GM21786 (cell line): Measurements from ENCODE around the gene ATP2B2.

Experiments used
- ATAC-seq: cut with Tn5 transposase; IDR thresholded peaks from one replicate; pipeline ENCODE4 v1.9.1; 2021; ENCODE audit not compliant: unreplicated experiment

Gene ATP2B2

DNA sequence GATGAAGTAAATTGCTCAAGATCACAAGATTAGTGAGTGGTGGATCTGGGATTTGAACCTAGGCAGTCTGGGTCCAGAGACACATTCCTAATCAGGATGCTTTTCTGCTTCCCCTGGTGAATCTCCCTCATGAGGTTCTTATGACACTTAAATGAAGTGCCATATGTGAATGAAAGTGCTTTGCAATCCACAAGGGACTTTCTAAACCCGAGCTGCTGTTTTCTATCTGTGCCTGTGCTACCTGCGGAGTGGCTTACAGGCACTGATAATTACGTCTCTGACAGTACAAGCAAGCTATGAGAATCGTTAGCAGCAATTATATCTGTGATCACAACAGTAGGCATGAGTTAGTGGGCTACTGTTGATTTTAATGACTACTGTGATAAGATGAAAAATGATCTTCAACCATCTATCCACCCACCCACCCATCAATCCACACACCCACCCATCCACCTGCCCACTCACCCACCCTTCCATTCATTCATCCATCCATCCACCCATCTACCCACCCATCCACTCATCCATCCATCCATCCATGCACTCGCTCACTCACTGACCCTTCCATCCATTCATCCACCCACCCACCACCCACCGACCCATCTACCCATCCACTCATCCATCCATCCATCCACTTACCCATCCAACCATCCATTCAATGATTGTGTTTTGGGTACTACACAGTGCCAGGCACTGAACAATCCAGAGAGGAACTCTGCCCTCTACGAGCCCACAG lies 51.8 kb downstream of the ATP2B2 start:
- no peak for ATAC-seq

- no peak for ATAC-seq
These were observed 54.6 kb downstream of the ATP2B2 start for GRCh38 chr3:10450494-10451440.

DNA sequence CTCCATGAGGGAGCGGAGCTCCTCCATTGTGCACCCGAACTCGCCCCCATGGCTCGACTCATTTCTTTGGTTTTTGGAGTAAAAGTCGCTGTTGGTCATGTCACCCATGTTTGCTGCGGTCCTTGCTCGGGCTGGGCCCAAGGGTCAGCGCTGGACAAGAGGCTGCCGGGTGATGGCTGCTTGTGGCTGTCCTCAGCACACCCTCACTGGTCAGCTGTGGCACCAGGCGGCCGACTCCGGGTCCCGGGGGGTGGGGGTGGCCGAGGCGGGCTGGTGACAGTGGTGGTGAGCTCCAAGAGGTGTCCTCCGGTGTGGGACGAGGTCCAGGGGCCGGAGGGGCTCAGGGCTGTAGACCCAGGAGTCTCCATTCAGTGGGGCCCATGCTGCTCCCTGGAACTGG lies 56.0 kb downstream of the ATP2B2 start:
- ATAC-seq = no peak

GRCh38 chr3:10448544-10448943 lies 56.8 kb downstream of the ATP2B2 start:
- ATAC-seq = no peak

DNA sequence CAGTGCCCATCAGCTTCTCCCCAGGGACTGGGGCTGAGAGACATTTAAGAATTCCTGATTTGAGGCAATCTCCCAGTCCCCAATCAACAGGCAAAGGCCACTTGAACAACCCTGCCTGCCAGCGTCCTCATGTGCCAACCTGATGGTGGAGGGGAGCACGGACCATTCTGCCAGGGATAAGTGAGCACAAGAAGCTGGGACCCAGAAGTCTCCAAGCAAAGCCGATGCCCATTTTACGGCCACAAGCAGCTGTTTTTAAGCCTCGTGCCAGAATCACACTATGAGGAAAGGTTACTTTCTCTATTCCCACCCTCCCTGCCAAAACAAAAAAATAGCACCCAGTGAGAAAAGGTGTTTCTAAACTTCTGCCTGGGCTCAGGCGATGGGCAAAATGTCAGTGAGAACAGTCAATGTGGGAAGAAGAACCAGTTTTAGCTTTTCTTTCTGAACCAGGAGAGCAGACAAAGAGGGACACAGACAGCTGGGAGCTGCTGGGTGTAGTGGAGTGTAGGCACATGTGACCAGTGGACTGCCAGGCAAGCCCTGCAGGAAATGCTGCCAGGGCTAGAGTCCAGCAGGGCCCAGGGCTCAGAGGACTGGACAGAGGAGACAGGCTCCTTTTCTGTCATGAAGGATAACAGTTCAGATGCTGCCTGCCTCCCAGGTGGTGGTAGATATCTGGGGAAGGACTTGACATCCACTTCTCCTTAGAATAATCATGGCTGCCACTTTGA lies 57.7 kb downstream of the ATP2B2 start:
- ATAC-seq = no peak

GRCh38 chr3:10447110-10447509 lies 58.3 kb downstream of the ATP2B2 start:
- no peak for ATAC-seq

- no peak for ATAC-seq
These were observed 59.7 kb downstream of the ATP2B2 start for GRCh38 chr3:10445561-10446175.

DNA sequence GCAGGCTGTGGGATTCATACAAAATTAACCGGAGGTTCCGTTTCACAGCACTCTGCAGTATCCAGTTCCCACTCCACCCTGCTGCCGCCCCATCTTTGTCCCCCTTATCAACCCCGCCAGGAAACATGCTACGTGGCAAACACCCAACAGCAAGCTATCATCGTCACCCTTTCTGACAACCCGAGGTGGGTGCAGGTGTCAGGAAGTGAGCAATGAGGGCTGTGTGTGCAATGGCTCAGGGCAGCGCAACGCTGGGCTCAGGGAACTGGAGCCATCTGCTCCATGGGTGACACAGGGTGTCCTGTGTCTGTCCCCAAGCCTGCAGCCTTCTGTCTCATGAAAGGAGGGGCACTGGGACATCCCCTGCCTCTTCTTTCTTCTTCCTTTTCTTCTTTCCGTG lies 60.9 kb downstream of the ATP2B2 start:
- no peak for ATAC-seq

DNA sequence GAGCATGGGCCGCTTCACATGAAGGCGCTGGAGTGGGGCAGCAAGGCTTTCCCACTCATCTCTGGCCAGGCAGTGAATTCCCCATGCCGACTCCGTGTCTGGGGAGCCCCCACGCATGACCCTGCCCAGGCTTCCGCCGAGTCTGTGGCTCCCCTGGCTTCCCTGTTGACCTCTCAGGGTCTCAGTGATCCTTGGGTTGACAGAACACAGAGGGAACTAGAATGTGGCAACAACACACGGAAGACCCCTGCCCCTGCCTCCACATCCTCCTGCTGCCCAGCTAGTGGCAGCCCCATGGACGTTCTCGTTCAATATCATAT lies 61.3 kb downstream of the ATP2B2 start:
- no peak for ATAC-seq

DNA sequence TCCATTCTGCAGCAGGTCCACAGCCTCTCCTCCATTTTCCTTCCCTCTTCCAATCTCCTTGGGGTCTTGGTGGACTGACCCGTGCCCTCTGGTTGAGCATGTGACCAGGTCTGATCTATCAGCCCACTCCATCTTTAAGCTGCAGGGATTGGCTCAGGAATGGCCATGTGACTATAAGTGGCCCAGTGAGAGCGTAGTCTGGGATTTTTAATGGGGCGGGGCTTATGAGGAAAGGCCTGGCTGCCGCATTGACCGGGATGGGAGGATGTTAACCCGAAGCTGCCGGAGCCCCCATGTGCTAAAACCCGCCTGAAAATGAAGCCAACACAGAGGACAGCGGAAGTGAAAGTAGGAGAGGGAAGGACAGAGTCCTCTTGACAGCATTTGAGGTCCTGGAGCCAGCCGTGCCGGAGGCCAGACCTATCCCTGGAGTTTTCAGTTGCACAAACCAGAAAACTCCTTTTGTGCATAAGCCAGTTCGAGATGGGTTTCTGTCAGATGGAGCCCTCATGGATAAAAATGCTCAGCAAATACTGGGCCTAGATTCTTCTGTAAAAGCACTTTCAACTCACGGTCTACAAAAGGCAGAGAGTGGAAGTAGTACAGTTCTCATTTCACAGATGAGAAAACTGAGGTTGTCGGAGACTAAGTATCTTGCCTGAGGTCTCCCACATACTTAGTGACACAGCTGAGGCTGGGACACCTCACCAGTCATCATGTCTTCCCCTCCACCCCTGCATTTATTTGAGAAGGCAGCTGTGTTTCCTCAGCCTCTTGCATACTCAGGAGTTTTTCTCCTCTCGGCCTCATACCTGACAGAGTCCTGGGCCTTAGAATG lies 61.9 kb downstream of the ATP2B2 start:
- no peak for ATAC-seq

- no peak for ATAC-seq
These were observed 63.1 kb downstream of the ATP2B2 start for GRCh38 chr3:10442151-10442795.

DNA sequence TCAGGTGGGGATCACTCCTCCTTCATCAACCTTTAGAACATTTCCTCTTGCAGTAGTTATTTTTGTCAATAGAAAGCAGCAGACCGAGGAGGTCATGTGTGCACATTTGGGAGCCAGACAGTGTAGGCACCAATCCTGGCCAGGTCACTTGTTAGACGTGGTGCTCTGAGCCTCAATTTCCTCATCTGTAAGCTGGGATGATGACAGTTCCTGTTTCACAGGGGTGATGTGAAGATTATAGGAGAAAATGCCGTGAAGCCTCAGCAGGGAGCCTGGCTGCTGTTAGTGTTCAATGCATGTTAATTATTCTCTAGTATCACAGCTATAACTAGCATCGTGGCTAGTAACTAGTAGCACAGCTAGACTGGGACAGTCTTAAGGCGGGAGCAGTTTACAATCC lies 64.7 kb downstream of the ATP2B2 start:
- no peak for ATAC-seq

GRCh38 chr3:10438902-10439610 lies 66.3 kb downstream of the ATP2B2 start:
- ATAC-seq = no peak

GRCh38 chr3:10437995-10438901 lies 67.1 kb downstream of the ATP2B2 start:
- ATAC-seq = no peak

GRCh38 chr3:10437272-10437994 lies 68.0 kb downstream of the ATP2B2 start:
- peak; percentile 65 for ATAC-seq

GRCh38 chr3:10435850-10436249 lies 69.5 kb downstream of the ATP2B2 start:
- ATAC-seq = no peak

DNA sequence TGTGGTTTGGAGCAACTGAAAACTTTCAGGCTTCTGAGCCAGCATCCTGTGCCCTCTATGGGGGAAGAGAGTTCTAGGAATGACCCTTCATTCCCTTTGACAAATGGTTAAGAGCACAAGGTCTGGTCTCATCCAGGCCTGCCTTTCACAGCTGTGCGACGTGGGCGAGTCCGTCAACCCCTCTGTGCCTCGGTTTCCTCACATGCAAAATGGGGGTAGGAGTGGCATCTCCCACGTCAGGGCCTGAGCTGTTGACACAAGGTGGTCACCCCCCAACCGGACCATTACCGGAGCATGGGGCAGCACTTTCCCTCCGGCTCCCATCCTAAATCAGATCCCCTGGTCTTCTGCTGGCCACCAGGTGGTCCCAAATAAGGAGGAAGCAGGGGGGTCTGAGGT lies 70.4 kb downstream of the ATP2B2 start:
- ATAC-seq = no peak
